ENCODE data around the gene LRRC75B. TPM values are rescaled to one million over a fixed set of nuclear protein-coding genes. Genes with fewer than 3 reads are reported as not detected.
"Not testable (repeated sequence)": the region's sequence is repeated elsewhere in the genome, so short reads cannot be mapped to it uniquely, and the experiment has no call there.

Gene LRRC75B, protein sequence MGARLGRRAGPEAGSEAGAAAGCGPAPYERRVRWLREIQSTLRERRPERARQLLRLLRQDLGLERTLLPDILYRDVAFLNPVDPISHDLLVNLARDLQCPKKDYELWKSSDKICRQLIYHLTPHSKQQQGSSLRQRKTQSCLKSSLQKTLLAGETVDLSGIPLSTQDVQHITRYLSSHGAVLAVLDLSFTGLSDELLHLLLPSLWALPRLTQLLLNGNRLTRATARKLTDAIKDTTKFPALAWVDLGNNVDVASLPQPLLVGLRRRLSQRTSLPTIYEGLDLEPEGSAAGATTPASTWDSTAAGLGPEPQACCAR
- total RNA-seq: 49.4 TPM

- peak; percentile 91 for DNase-seq (ENCODE audit: low spot score)
Measured at GRCh38 chr22:24592851-24593558, at the start of gene LRRC75B. LRRC75B (minus strand) TSS chr22:24593073; CDS start chr22:24593039, 34 bp downstream.

GRCh38 chr22:24642307-24642706, 49.4 kb upstream of the LRRC75B start:
- not testable (repeated sequence) for DNase-seq (ENCODE audit: low spot score)

DNA sequence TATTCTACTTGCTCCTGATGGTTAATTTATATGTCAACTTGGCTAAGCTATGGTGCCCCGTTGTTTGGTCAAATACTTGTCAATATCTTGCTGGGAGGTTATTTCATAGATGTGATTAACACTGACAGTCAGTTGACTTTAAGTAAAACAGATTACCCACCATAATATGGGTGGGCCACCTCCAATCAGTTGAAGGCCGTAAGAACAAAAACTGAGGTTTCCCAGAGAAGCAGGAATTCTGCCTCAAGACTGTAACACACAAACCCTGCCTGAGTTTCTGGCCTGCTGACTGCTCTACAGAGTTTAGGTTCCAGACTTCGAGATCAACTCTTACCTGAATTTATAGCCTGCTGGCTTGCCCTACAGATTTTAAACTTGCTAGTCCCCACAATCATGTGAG, 43.6 kb upstream of the LRRC75B start:
- not testable (repeated sequence) for DNase-seq (ENCODE audit: low spot score)

- DNase-seq (ENCODE audit: low spot score): not testable (repeated sequence)
Measured at GRCh38 chr22:24634776-24635389, 42.0 kb upstream of the LRRC75B start.

DNA sequence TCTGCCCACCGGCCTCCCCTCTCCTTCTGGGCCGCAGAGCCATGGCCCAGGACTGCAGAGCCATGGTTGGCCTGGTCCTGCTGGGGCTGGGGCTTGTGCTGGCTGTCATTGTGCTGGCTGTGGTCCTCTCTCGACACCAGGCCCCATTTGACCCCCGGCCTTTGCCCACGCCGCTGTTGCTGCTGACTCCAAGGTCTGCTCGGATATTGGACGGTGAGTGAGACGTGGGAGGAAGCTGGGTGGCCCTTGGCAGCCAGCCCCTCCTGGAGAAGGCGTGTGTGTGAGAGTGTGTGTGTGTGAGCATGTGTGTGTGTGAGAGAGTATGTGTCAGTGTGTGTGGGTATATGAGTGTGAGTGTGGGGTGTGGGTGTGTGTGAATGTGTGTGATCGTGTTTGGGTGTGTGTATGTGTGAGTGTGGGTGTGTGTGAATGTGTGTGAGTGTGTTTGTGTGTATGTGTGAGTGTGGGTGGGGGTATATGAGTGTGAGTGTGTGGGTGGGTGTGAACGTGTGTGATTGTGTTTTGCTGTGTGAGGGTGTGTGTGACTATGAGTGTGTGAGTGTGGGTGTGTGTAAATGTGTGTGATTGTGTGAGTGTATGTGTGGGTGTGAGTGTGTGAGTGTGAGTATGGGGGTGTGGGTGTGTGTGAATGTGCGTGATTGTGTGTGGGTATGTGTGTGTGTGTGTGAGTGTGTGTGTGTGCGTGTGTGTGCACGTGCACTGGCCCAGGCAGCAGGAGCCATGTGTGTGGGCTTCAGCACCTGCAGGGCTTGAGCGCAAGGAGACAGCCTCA, 40.6 kb upstream of the LRRC75B start:
- not testable (repeated sequence) for DNase-seq (ENCODE audit: low spot score)

- DNase-seq (ENCODE audit: low spot score): not testable (repeated sequence)
Measured at GRCh38 chr22:24632642-24633041, 39.8 kb upstream of the LRRC75B start.

GRCh38 chr22:24631430-24632122, 38.7 kb upstream of the LRRC75B start:
- DNase-seq (ENCODE audit: low spot score): not testable (repeated sequence)

DNA sequence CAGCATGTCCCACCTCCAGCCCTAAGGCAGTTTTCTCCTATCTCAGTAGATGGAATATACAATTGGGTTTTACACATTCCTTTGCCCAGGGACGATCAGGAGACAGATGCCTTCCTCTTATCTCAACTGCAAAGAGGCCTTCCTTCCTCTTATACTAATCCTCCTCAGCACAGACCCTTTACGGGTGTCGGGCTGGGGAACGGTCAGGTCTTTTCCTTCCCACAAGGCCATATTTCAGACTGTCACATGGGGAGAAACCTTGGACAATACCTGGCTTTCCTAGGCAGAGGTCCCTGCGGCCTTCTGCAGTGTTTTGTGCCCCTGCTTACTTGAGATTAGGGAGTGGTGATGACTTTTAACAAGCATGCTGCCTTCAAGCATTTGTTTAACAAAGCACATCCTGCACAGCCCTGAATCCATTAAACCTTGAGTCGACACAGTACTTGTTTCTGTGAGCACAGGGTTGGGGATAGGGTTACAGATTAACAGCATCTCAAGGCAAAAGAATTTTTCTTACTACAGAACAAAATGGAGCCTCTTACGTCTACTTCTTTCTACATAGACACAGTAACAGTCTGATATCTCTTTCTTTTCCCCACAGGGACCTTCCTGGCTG, 38.0 kb upstream of the LRRC75B start:
- not testable (repeated sequence) for DNase-seq (ENCODE audit: low spot score)

GRCh38 chr22:24629069-24629468, 36.2 kb upstream of the LRRC75B start:
- DNase-seq (ENCODE audit: low spot score): not testable (repeated sequence)

- DNase-seq (ENCODE audit: low spot score): not testable (repeated sequence)
Measured at GRCh38 chr22:24627911-24628310, 35.0 kb upstream of the LRRC75B start.

DNA sequence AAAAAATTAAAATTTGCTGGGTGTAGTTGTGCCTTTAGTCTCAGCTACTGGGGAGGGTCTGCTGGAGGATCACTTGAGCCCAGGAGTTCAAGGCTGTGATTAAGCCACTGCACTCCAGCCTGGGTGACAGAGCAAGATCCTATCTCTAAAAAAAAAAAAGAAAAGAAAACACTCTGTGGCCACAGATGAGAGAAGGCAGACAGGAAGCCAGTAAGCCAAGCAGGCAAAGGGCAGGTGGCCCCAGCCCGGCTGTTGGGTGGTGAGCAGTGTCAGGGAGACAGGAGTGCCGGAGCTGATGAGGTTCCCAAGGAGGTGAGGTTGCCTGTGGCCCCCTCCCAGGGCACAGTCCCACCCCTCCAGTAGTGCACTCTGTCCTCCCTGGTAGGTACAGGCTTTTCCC, 29.7 kb upstream of the LRRC75B start:
- not testable (repeated sequence) for DNase-seq (ENCODE audit: low spot score)

DNA sequence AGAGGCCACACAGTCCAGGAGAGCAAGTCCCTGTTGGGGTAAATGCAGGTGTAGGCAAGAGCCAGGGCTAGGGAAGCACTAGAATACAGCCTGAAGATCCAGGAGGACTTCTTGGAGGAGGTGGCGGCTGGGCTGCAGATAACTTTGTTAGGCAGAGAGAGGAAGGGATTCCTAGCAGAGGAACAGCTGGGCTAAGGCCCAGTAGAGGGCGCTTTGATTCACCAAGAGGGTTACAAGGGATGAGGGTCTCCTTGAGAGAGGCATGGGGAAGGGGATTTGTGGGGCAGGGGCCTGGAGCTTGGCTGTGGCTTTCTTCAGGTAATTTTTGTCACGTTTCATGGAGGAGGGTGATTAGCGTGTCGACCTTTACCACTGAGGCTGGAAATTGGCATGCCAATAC, 28.4 kb upstream of the LRRC75B start:
- DNase-seq (ENCODE audit: low spot score): not testable (repeated sequence)

- DNase-seq (ENCODE audit: low spot score): not testable (repeated sequence)
Measured at GRCh38 chr22:24614794-24615193, 21.9 kb upstream of the LRRC75B start.

- DNase-seq (ENCODE audit: low spot score): not testable (repeated sequence)
Measured at GRCh38 chr22:24609888-24610287, 17.0 kb upstream of the LRRC75B start.

DNA sequence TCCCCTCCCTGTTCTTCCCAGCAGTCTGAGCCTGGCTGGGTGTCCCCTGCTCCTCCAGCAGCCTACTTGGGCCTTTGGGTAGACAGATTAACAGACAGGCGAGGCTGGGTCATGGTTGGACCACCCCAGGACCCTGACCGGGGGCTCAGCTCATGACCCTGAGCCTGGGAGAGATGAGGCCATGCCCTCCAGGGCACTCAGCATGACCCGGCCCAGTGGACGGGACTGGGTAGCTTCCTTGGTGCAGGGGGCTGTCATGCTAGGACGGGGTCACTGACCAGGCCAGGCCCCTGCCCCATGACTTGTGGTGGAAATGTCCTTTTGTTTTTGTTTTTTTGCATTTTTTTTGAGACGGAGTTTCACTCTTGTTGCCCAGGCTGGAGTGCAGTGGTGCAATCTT, 15.5 kb upstream of the LRRC75B start:
- DNase-seq (ENCODE audit: low spot score): not testable (repeated sequence)

GRCh38 chr22:24607429-24607983, 14.6 kb upstream of the LRRC75B start:
- peak; percentile 75 for DNase-seq (ENCODE audit: low spot score)

DNA sequence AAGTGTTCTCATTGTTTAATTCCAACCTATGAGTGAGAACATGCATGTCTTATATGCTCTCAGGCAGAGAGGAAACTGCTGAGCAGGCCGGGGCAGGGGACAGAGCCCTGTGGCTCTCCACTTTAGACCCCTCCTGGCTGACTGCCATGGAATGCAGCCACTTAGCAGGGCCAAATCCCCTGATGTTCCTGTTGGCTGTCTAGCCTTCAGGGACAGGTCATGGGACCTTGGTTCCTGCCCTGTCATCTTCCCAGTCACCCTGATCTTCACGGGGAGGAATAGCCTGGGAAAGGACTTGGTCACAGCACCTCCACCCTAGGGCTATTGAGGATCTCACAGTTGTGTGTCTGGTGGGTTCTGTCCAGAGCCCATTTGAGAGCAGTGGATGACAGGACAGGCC, 13.5 kb upstream of the LRRC75B start:
- not testable (repeated sequence) for DNase-seq (ENCODE audit: low spot score)

DNA sequence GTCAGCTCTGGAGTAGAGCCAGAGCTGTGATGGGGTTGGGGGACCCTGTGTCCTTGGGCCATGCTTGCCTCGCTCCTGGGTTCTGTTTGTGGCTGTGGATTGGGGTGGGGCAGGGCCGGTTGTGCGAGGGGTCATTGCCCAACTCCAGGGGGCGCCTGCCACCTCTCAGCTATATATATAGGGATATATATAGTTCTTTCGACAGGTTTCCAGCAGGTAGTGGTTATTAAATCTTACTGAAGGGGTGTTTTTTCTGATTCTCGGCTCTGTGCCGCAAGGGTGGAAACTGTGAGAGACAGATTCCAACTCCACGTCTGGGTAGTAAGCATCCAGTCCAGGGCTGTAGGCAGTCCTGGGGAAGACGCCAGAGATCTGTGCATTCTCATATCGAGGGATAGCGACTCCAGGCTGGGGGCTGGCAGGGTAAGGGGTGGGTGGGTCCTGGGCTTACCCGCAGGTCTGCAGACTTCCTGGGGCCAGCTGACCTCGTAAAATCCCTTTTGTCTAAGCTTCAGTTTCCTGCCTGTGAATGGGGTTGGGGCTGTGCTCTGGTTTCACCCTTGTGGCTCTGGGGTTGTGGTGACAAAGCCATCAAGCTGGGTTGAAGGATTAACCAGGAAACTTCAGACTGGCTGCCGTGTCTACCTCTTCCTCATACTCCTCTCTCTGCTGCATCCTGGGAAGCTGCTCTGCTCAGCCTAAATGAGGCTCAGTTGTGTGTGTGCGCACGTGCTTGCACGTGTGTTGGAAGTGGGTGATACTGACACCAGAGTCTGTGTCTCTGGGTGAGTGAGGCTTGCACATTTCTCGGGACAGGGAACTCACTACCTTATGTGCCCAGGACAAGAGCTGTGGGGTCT, 11.1 kb upstream of the LRRC75B start:
- DNase-seq (ENCODE audit: low spot score): not testable (repeated sequence)
